ENCODE results near the gene PDCD10.

GRCh38 chr3:167734498-167735232 lies at the start of gene PDCD10:
- no peak for TF ChIP-seq CTCF (IDR thresholded peaks at IDR 0.05)
- no peak for TF ChIP-seq EZH2 (IDR thresholded peaks at IDR 0.05; ENCODE audit: borderline replicate concordance, insufficient read depth, low read depth, low read length, poor library complexity, severe bottlenecking)
